Suppressor macrophage (primary cell): ENCODE measurements around the gene ITGA3.
A peak's percentile ranks its signal among the peaks of the same experiment; 100 is the strongest.

Experiments used
- DNase-seq, 4 experiments: peaks; one replicate each; pipeline ENCODE4 v3.0.0-alpha.2; 2020 to 2022

Gene ITGA3

DNA sequence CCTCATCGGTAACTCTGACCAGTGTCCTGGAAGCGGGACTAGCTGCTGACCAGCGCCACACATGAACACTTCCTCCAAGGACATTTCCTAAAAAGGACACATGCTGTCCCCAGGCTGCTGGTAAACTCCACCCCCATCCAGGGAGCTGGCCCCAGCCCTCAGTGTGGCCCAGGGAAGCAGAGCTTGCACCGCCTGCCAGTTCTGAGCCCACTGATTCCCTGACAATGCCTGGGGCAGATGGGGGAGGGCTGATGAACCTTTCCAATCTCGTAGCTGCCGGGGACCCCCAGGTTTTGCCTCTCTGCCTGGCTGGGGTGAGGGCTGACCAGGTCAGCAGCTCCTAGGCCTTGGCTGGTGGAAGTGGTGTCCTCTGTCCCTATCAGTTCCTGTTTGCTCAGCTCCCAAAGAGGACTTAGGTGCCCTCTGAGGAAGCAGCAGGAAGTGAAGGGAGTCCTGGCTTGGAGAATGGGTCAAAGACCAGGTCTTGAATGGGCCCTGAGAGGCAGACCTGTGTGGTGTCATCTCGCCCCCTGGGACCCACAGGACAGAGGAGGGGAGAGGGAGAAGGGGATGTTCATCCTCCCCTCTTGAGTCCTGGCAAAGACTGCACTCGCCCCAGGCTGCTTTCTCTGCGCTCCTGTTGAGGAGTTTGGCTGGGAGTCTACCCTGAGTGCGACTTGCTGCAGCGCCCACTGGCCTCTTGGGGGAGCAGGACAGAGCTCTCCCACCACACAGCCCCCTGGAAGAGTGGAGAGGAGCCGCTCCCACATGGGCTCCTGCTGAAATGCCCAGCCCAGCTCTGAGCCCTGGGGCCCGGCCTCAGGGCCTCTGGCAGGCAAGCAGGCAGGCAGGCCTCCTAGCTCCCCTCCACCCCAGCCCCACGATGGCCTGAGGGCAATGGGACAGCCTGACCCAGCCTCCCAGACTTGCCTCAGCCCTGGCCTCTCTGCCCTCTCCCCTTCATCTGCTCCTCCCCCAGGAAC is 56.1 kb downstream of the ITGA3 start:
- peak in 3 of 4 experiments; percentile 28 to 35 (median 29) for DNase-seq

GRCh38 chr17:50112694-50113093 is 56.8 kb downstream of the ITGA3 start:
- DNase-seq, result no peak

DNA sequence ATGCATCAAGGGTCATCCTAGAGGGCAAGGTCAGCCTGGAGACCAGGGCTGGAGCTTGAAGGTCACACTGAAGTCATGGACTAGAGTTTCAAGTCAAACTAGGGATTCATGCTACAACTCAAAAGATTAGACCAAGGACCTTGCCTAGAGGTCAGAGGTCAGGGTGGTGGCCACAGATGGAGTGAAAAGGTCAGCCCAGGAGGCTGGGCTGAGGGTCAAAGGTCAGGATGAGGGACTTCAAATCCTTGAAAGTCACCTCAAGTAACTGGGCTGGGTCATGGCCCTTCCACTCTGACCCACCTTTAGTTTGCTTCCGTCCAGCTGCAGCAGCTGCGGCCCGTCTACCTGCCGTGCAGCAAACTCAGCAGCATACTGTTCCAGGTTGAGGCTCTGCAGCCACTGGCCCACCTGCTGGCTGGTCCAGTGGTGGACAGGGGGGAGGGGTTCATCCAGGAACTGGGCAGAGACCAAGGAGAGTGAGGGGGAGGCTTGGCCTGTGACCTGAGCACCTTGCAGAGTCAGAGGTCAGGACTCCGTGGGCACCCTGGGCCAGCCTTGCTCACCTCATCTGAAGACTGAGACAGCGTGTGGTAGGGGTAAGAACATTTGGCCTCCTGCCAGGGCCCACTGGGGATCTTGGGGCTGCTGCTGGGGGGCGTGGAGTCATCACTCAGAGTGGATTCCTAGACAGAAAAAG is 57.9 kb downstream of the ITGA3 start:
- no peak for DNase-seq

DNA sequence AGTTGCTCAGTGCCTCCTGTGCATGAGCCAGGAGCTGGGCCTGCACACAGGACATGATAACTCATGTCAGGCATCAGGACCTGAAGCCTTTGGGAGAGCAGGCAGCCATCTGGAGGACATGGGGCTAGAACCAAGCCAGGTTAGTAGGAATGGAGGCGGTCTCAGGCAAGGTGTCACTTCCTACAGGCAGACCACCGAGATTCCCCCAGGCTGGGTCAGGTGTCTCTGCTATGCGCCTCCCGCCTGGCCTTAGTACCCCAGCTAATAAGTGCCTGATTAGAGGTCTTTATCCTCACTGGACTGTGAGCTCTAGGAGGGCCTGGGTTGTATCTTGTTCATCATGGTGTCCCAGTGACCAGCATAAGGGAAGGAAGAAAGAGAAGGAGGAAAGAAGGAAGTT is 58.5 kb downstream of the ITGA3 start:
- DNase-seq, result no peak

GRCh38 chr17:50114849-50115357 is 59.0 kb downstream of the ITGA3 start:
- DNase-seq, result peak; percentile 80 to 92 (median 83)

GRCh38 chr17:50115756-50116155 is 59.8 kb downstream of the ITGA3 start:
- no peak for DNase-seq

DNA sequence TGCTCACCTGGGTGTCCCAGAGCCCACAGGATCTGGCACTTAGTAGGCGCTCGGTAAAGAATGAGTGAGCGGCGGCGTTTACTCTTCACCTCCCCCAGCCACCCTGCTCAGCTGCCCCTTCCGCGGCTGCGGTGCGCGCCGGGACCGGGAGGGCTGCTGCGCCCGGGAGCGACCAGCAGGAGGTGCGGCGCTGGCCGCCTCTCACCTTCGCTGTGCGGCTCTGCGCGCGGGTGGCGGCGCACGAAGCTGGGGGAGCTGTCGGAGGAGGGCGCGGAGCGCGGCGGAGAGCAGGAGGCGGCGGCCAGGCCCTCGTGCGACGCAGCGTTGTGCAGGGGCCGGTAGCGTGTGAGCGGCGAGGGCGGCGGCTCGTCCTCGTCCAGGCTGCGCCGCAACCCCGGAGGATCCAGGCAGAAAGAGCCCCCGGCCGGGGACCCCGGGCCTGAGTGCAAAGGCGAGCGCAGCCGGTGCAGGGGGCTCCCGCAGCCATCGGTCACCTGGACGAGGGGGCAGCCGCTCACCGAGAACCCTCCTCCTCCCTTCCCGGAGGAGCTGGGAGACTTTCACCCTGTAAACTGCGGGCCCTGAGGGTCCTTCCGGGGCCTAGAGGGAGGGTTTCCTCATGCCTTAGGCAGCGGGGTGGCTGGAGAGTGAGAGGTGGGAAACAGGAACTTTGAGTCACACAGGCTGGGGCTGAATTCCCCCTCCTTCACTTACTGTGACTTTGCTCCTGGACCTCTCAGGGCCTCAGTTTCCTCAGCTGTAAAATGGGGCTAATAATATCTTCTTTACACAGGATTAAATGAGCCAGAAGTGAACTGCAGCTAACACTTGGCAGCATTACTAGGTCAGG is 61.5 kb downstream of the ITGA3 start:
- DNase-seq, result peak; percentile 35 to 76 (median 52)

GRCh38 chr17:50118076-50118827 is 62.3 kb downstream of the ITGA3 start:
- no peak for DNase-seq

DNA sequence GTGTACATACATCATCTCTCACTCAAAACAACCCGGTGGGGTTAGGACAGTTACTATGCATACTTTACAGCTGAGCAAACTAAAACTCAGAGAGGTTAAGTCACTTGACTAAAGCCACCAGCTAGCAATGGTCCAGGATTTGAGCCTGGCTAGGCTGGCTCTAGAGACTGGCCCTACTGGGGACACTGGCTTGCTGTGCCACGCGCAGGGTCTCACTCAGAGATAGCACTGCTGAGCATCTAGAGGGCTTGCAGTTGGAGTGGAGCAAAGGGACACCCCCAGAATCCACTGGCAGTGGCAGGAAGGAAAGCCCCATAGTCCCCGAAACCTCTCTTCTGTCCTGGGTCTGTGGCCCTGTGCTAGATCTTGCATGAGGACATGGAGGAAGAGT is 62.9 kb downstream of the ITGA3 start:
- DNase-seq, result no peak

- DNase-seq, result no peak
These were observed 64.8 kb downstream of the ITGA3 start for GRCh38 chr17:50120475-50121253.

- DNase-seq, result no peak
These were observed 67.0 kb downstream of the ITGA3 start for GRCh38 chr17:50122945-50123344.

DNA sequence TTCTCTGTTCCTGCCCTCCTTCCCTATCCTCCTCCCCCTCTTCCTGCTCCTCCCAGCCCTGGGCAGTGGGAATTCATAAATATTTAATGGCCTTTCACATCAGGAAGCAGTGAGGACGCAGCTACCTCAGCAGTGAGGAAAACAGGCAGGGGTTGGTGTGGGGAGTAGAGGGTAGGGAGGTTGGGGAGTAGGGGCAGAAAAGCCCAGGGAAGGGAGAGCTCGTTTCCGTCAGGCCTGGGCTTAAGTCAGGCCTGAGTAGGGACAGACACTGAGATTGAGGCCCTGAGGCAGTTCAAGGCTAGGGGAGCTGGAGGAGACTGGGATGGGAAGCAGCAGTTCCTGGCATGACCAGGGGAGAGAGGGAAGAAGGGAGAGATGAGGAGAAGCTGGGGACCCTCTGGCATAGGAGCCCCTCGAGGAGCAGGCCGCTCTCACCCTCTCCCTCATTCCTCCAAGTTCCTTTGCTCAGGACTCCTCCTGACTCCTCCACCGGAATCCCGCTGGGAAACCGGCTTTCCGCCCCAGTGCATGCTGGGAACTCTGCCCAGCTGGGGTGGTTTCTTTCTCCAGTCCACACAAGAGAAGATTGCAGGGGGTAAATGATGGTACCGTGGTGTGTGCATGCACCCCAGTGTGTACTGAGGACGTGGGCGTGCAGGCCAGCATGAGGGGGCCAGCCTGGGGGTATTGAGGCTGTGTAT is 67.9 kb downstream of the ITGA3 start:
- DNase-seq, result no peak

- DNase-seq, result no peak
These were observed 69.6 kb downstream of the ITGA3 start for GRCh38 chr17:50125420-50125997.

GRCh38 chr17:50127697-50128361 is 71.9 kb downstream of the ITGA3 start:
- DNase-seq, result peak in 3 of 4 experiments; percentile 28 to 32 (median 32)

GRCh38 chr17:50128441-50129352 is 72.8 kb downstream of the ITGA3 start:
- DNase-seq, result peak; percentile 46 to 71 (median 60)

- no peak for DNase-seq
These were observed 73.4 kb downstream of the ITGA3 start for GRCh38 chr17:50129353-50129727.

DNA sequence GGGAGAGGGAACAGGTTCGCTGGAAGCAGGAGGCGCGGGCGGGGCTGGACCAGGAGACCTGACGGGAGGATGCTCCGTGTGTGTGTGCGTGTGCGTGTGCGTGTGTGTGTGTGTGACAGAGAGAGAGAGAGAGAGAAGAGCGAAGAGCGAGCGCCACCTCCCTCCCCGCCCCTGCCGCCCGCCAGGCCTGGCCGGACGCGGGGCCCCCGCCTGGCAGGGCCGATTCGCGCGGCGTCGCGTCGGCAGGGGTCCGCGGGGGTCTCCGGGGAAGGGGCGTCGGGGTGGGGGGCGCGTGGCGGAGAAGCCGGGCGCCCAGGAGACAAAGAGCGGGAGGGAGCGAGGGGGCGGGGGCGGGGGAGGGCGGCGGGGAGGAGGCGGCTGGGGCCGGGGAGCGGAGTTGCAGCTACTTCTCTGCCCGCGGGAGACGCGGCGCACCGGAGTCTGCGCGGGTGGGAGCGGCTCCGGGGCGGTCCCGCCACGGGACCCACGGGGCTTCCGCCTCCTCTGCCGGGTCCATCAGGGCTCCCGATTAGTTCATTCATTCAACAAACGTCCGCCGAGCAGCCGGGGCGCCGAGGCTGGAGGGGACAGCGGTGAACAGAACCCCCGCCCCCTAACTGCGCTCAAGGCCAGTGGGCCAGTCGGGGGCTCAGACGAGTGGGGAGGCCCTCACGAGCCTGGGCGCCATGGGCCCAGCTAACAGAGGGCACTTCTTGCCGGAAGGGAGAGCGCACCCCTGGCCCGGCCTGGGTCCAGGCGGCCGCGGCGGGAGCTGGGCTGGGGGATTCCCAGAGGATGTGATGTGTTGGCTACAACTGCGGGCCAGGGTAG is 74.0 kb downstream of the ITGA3 start, which contains the start of gene SAMD14:
Gene SAMD14 (minus strand): TSS at position 433 of the 831 bp plus-strand sequence. CDS start 5,201 bp downstream, outside the sequence.
- DNase-seq, result peak; percentile 45 to 76 (median 61)
